Measurements from ENCODE around the gene KCNA5.

Gene KCNA5

GRCh38 chr12:5060958-5061357 is 17.3 kb downstream of the KCNA5 start:
- no peak overlapping the region for H3K27ac Mint-ChIP-seq
- H3K4me1 Mint-ChIP-seq (ENCODE audit: low read depth), result peaks cover 5% of the 10 kb centered on the region
- no peaks in the 10 kb centered on the region for H3K9me3 Mint-ChIP-seq
- no peak overlapping the region for H3K4me3 Mint-ChIP-seq
- peaks cover 17% of the 10 kb centered on the region for H3K27me3 Mint-ChIP-seq
- H3K36me3 Mint-ChIP-seq (ENCODE audit: low read depth), result no peaks in the 10 kb centered on the region
- intact Hi-C loops (cut with micrococcal nuclease), result no loop called here

- no peaks in the 10 kb centered on the region for H3K36me3 Mint-ChIP-seq (ENCODE audit: low read depth)
- no peaks in the 10 kb centered on the region for H3K9me3 Mint-ChIP-seq
- no peak overlapping the region for H3K27ac Mint-ChIP-seq
- H3K4me3 Mint-ChIP-seq, result no peak overlapping the region
- peaks cover 12% of the 10 kb centered on the region for H3K27me3 Mint-ChIP-seq
- intact Hi-C loops (cut with micrococcal nuclease), result no loop called here
- H3K4me1 Mint-ChIP-seq (ENCODE audit: low read depth), result no peaks in the 10 kb centered on the region
Measured at GRCh38 chr12:5063149-5063548, 19.5 kb downstream of the KCNA5 start.

DNA sequence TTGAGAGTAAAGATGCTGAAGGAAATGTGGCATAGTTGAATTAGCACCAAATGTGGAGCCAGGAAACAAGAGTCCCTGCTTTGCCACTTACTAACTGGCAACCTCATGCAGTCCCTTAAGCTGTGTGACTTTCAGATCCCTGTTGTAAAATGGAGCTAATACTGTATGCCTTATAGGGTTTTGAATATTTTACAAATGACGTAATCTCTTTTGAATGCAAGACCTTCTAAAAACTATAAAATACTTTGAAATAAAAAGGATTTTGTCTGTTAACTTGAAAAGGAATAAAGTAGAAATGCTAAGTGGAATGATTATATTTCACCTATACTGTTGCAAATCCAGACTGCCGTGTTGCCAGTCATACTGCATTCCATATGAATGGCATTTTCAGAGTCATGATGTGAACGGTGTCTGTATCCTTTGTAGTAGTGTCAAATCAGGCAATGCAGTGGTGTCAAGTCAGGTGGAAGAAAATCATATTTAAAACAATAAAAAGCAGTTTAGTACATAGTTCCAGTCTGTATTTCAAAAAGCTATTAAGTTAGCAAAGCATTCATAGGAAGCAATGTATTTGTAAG is 21.3 kb downstream of the KCNA5 start:
- no peaks in the 10 kb centered on the region for H3K36me3 Mint-ChIP-seq (ENCODE audit: low read depth)
- H3K27ac Mint-ChIP-seq, result no peak overlapping the region
- no peaks in the 10 kb centered on the region for H3K4me1 Mint-ChIP-seq (ENCODE audit: low read depth)
- intact Hi-C loops (cut with micrococcal nuclease), result no loop called here
- H3K9me3 Mint-ChIP-seq, result no peaks in the 10 kb centered on the region
- peaks cover 11% of the 10 kb centered on the region for H3K27me3 Mint-ChIP-seq
- no peak overlapping the region for H3K4me3 Mint-ChIP-seq

GRCh38 chr12:5066251-5066650 is 22.6 kb downstream of the KCNA5 start:
- Mint-ChIP-seq H3K9me3 (no peaks in the 10 kb centered on the region), H3K27ac (no peak overlapping the region), H3K4me3 (no peak overlapping the region), H3K27me3 (peaks cover 4% of the 10 kb centered on the region), H3K36me3 (ENCODE audit: low read depth) (no peaks in the 10 kb centered on the region), H3K4me1 (ENCODE audit: low read depth) (no peaks in the 10 kb centered on the region)
- intact Hi-C loops (cut with micrococcal nuclease), result no loop called here

- Mint-ChIP-seq H3K4me3 (no peak overlapping the region), H3K27ac (no peak overlapping the region), H3K4me1 (ENCODE audit: low read depth) (no peaks in the 10 kb centered on the region), H3K36me3 (ENCODE audit: low read depth) (no peaks in the 10 kb centered on the region), H3K27me3 (peaks cover 8% of the 10 kb centered on the region), H3K9me3 (no peaks in the 10 kb centered on the region)
- intact Hi-C loops (cut with micrococcal nuclease), result no loop called here
Measured at GRCh38 chr12:5068126-5068525, 24.4 kb downstream of the KCNA5 start.

DNA sequence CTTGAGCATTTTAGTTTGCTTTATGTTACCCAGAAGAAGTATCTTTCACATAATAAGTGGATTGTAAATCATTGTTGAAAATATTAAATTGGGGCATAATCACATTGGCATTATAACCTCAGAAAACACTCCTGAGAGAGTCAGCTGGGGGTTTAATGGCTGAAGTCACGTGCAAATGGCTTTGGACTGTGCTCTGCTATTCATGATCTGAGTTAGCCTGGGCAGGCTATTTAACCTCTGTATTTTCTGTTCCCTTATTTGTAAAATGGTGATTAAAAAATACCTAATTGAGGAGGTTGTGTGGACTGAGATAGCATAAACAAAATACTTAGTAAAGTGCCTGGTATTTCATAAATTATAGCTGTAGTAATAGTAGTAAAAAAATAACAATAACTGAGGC is 24.9 kb downstream of the KCNA5 start:
- intact Hi-C loops (cut with micrococcal nuclease), result no loop called here
- Mint-ChIP-seq H3K9me3 (no peaks in the 10 kb centered on the region), H3K36me3 (ENCODE audit: low read depth) (no peaks in the 10 kb centered on the region), H3K4me1 (ENCODE audit: low read depth) (no peaks in the 10 kb centered on the region), H3K27me3 (peaks cover 8% of the 10 kb centered on the region), H3K4me3 (no peak overlapping the region), H3K27ac (no peak overlapping the region)

DNA sequence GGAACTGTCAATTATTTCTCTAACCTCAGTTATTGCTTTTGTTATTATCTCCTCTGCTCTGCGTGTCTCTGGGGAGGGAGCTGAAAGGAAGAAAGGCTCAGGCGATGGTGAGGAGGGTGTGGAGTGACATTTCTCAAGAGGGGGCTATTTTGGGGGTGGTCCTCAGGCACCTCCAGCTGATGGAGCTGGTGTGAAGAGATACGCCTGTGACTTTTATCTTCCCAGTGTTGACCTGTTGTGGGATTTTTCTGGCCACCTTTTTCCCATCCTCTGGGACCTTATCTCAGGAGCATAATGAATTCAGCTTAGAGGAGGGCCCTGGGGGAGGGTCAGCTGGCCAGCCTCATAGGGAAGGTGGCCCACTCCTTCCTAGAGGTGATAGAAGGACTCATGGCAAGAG is 26.4 kb downstream of the KCNA5 start:
- Mint-ChIP-seq H3K27me3 (peaks cover 6% of the 10 kb centered on the region), H3K4me1 (ENCODE audit: low read depth) (no peaks in the 10 kb centered on the region), H3K9me3 (no peaks in the 10 kb centered on the region), H3K36me3 (ENCODE audit: low read depth) (no peaks in the 10 kb centered on the region), H3K4me3 (no peak overlapping the region), H3K27ac (no peak overlapping the region)
- intact Hi-C loops (cut with micrococcal nuclease), result no loop called here

- intact Hi-C loops (cut with micrococcal nuclease), result no loop called here
Measured at GRCh38 chr12:5071496-5071895, 27.8 kb downstream of the KCNA5 start.

GRCh38 chr12:5072311-5072710 is 28.6 kb downstream of the KCNA5 start:
- Mint-ChIP-seq H3K4me1 (ENCODE audit: low read depth) (no peaks in the 10 kb centered on the region), H3K9me3 (no peaks in the 10 kb centered on the region), H3K27me3 (peaks cover 6% of the 10 kb centered on the region), H3K27ac (no peak overlapping the region), H3K4me3 (no peak overlapping the region), H3K36me3 (ENCODE audit: low read depth) (no peaks in the 10 kb centered on the region)
- intact Hi-C loops (cut with micrococcal nuclease), result no loop called here

More at GRCh38 chr12:5071496-5071895, 27.8 kb downstream of the KCNA5 start:
- peaks cover 6% of the 10 kb centered on the region for H3K27me3 Mint-ChIP-seq
- no peaks in the 10 kb centered on the region for H3K36me3 Mint-ChIP-seq (ENCODE audit: low read depth)
- H3K4me1 Mint-ChIP-seq (ENCODE audit: low read depth), result no peaks in the 10 kb centered on the region
- no peaks in the 10 kb centered on the region for H3K9me3 Mint-ChIP-seq
- no peak overlapping the region for H3K27ac Mint-ChIP-seq
- no peak overlapping the region for H3K4me3 Mint-ChIP-seq

DNA sequence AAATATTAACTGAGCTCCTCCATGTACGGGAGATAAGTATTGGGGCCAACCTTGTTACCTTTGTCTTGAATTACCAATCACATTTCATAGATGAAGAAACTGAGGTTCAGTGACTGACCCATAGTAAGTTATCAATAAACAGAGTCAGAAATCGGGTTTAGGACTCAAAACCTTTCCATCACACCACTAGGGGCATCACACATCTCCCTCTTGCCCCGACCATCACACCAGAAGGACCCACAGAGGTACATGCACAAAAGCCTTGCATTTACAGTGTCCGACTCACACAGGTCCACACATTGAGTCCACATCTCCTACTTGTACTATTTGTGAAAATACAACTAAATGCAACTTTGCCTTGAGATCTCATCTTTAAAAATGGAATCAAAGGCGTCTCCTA is 29.4 kb downstream of the KCNA5 start:
- Mint-ChIP-seq H3K36me3 (ENCODE audit: low read depth) (no peaks in the 10 kb centered on the region), H3K4me1 (ENCODE audit: low read depth) (no peaks in the 10 kb centered on the region), H3K27me3 (peaks cover 8% of the 10 kb centered on the region), H3K27ac (no peak overlapping the region), H3K9me3 (no peaks in the 10 kb centered on the region), H3K4me3 (no peak overlapping the region)
- intact Hi-C loops (cut with micrococcal nuclease), result no loop called here

GRCh38 chr12:5073853-5074252 is 30.2 kb downstream of the KCNA5 start:
- intact Hi-C loops (cut with micrococcal nuclease), result no loop called here
- H3K4me3 Mint-ChIP-seq, result no peak overlapping the region
- no peaks in the 10 kb centered on the region for H3K9me3 Mint-ChIP-seq
- H3K27me3 Mint-ChIP-seq, result peaks cover 11% of the 10 kb centered on the region
- no peaks in the 10 kb centered on the region for H3K36me3 Mint-ChIP-seq (ENCODE audit: low read depth)
- H3K27ac Mint-ChIP-seq, result no peak overlapping the region
- H3K4me1 Mint-ChIP-seq (ENCODE audit: low read depth), result no peaks in the 10 kb centered on the region

- intact Hi-C loops (cut with micrococcal nuclease), result no loop called here
- no peaks in the 10 kb centered on the region for H3K36me3 Mint-ChIP-seq (ENCODE audit: low read depth)
- no peak overlapping the region for H3K27ac Mint-ChIP-seq
- no peak overlapping the region for H3K4me3 Mint-ChIP-seq
- no peaks in the 10 kb centered on the region for H3K9me3 Mint-ChIP-seq
- H3K4me1 Mint-ChIP-seq (ENCODE audit: low read depth), result no peaks in the 10 kb centered on the region
- peaks cover 11% of the 10 kb centered on the region for H3K27me3 Mint-ChIP-seq
Measured at GRCh38 chr12:5076761-5077160, 33.1 kb downstream of the KCNA5 start.

GRCh38 chr12:5078423-5078822 is 34.7 kb downstream of the KCNA5 start:
- Mint-ChIP-seq H3K9me3 (no peaks in the 10 kb centered on the region), H3K4me3 (no peak overlapping the region), H3K4me1 (ENCODE audit: low read depth) (no peaks in the 10 kb centered on the region), H3K27ac (no peak overlapping the region), H3K36me3 (ENCODE audit: low read depth) (no peaks in the 10 kb centered on the region), H3K27me3 (peaks cover 12% of the 10 kb centered on the region)
- intact Hi-C loops (cut with micrococcal nuclease), result no loop called here

DNA sequence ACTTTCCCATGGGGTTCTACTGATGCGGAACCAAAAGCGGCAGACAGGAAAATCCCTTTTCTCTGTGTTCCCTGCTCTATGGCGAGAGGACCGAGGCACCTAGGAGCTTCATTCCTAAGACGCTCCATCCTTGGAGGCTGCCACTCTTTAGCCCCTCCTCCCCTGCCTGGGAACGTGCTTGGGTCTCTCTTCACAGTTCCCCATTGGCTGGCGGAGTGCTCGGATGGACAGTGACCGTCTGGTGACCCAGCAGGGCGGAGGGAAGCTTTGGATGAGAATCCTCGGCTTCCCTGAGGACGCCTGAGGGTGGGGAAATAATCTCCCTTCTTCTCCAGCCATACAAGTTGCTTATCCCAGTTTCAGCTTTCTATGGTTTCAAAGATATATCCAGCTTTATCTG is 37.3 kb downstream of the KCNA5 start:
- intact Hi-C loops (cut with micrococcal nuclease), result no loop called here
- no peaks in the 10 kb centered on the region for H3K9me3 Mint-ChIP-seq
- peaks cover 20% of the 10 kb centered on the region for H3K27me3 Mint-ChIP-seq
- H3K4me1 Mint-ChIP-seq (ENCODE audit: low read depth), result no peaks in the 10 kb centered on the region
- H3K4me3 Mint-ChIP-seq, result no peak overlapping the region
- no peak overlapping the region for H3K27ac Mint-ChIP-seq
- H3K36me3 Mint-ChIP-seq (ENCODE audit: low read depth), result no peaks in the 10 kb centered on the region

All from dendritic cell treated with granulocyte-macrophage colony-stimulating factor and Interleukin-4, amounts not matched to agents 40 ng/mL and 50 ng/mL, for 4 days (primary cell).